Dedifferentiated amniotic fluid mesenchymal stem cell (primary cell): ENCODE results near the gene TSPYL6.

Experiments
- DNase-seq: peaks from one replicate; pipeline ENCODE4 v3.0.0-alpha.2; 2016; ENCODE audit errors: extremely low spot score

Gene TSPYL6

DNA sequence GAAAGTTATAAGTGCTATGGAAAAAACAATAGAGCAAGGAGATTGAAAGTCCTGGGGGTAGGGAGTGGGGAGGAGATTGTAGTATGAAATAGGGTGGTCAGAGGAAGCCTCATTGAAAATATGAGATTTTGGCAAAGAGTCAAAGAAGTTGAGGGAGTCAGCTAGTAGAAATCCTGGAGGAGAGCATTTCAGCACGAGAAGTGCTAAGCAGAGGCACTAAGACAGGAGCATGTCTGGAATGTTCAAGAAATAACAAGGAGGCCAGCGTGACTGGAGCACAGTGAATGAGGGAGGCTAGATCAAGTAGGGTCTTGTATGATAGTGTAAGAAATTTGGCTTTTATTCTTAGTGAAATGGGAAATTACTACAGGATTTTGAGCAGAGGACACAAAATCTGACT, 2.1 kb upstream of the TSPYL6 start:
- no peak for DNase-seq

DNA sequence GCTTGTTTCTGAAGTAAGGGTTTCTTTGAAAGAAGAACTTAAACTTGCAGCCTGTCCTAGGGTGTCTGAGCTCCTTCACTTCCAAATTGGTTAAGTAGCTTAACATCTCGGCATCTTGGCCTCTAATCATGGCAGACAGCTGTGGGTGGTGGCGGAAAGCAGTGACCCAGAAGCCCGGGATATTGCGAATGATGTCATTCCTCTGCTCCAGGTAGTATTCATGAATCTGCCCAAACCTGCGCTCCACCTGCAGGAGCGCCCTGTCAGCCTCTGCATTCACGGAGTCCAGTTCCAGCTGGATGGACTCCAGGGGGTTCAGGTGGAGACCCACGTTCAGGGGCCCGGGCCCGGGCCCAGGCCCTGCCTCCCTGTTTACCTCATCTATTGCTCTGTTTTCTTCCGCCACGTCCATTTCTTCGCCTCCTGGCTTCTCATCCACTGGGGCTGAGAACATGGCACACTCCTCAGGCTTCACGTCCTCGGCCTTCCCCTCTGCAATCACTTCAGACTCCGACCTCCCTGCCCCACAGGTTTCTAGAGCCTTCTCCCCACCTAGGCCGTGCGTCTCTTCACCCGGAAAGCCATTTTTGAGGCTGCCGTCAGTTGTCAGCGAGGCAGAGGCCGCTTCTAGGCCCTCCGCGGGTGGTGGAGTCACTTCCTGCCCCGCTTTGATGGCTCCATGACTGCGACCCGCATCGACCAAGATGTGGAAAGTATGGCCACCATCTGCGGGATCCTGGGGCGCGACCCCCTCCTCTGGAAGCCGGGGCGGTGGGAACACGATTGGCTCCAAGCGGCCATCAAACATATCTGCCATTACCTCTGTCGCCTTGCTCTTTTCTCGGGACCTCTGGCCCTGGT, 569 bp downstream of the TSPYL6 start:
- no peak for DNase-seq

- no peak for DNase-seq
Measured at GRCh38 chr2:54254180-54254579, 1.8 kb downstream of the TSPYL6 start.

DNA sequence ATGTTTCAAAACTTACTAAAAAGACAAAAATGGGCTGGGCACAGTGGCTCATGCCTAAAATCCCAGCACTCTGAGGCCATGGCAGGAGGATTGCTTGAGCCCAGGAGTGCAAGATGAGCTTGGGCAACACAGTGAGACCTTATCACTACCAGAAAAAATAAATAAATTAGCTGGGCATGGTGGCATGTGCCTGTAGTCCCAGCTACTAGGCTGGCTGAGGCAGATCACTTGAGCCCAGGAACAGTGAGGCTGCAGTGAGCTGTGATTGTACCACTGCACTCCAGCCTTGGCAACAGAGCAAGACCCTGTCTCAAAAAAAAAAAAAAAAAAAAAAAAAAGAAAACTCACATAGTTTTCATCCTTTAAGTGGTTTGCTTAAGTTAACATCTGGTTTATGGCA, 6.4 kb downstream of the TSPYL6 start:
- no peak for DNase-seq

DNA sequence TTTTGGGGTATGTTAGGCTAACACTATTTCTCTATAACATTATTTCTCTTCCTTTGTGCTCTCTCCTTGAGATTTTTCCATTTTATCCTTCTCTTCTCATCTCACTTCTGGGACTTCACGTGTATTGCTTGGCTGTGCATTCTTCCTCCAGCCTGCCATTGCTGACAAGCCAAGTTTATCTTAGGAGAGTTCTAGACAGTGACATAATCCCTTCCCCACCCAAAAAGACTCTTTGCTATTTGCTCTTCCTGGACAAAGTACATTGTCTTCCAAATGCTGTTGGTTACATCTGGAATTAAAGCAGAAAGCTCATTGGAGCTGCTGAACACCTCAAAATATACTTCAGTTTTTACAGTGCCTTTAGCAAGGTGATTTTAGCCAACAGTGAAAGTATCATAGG, 8.9 kb downstream of the TSPYL6 start:
- no peak for DNase-seq

GRCh38 chr2:54240515-54241469, 15.2 kb downstream of the TSPYL6 start:
- DNase-seq, result peak; percentile 17

- DNase-seq, result no peak
Measured at GRCh38 chr2:54239427-54239826, 16.6 kb downstream of the TSPYL6 start.

- no peak for DNase-seq
Measured at GRCh38 chr2:54237428-54237827, 18.6 kb downstream of the TSPYL6 start.

DNA sequence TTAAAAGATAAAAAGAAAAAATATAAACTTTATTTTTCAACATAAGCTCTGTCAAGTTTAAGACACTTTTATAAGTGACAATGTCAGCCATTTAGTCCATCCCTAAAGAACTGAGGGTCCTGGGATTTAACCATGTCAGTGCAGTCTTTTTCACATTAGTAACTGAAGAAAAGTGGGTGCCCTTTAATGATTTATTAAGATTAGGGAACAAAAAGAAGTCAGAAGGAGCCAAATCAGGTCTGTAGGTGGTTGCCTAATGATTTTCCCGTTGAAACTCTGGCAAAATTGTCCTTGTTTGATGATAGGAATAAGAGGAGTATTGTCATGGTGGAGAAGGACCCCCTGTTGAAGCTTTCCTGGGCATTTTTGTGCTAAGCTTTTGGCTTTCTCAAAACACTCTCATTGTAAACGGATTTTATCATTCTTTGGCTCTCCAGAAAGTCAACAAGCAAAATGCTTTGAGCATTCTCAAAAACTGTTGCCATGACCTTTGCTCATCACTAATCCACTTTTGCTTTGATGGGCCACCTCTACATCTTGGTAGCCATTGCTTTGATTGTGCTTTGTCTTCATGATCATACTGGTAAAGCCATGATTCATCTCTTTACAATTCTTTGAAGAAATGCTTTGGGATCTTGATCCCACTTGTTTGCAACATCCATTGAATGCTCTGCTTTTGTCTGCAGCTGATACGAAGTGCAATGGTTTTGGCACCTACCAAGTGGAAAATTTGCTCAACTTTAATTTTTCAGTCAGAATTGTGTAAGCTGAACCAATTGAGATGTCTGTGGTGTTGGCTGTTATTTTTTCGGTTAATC, 22.0 kb downstream of the TSPYL6 start:
- DNase-seq, result no peak

GRCh38 chr2:54228945-54229344, 27.1 kb downstream of the TSPYL6 start:
- DNase-seq, result no peak

DNA sequence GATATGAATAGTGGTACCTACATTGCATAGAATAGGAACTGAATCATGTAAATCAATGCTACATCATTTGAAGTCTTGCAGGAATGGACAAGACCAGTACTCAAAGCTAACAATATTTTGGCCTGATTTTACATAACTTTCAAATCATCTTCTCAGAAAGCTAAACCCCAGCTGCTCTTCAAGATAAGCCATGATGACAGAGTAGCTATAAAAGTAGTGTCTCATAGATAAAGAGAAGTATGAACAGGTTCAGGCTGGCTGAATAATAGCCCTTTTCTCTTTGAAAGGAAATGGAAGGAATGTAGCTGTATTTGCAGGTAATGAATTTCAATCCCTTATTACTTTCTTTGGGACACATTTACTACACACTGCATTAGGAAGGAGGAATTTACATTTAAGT, 28.2 kb downstream of the TSPYL6 start:
- no peak for DNase-seq

GRCh38 chr2:54226260-54226659, 29.8 kb downstream of the TSPYL6 start:
- no peak for DNase-seq

DNA sequence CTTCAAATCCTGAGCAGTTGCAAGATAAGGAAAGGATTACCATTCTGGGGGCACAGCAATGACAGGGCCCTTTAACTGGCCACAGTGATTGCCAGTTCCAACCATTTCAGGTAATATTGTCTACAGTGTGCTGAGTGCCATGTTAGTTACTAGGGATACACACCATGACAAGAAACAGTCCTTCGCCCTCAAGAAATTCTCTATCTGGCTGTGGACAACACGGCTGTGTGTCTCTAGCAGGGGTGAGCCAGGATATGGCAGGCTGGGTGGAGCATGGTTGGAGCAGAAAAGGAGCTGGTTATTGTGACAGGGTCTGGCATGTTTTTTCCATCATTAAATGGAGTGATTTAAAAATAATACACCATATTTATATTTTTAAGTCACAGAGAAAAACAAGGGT, 31.0 kb downstream of the TSPYL6 start:
- no peak for DNase-seq

DNA sequence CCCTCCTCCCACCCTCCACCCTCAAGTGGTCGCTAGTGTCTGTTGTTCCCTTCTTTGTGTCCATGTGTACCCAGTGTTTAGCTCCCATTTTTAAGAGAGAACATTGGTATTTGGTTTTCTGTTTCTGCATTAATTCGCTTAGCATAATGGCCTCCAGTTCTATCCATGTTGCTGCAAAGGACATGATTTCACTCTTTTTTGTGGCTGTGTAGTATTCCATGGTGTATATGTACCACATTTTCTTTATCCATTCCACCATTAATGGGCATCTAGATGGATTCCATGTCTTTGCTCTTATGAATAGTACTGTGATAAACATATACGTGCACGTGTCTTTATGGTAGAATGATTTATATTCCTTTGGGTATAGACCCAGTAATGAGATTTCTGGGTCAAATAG, 42.9 kb downstream of the TSPYL6 start:
- DNase-seq, result no peak

DNA sequence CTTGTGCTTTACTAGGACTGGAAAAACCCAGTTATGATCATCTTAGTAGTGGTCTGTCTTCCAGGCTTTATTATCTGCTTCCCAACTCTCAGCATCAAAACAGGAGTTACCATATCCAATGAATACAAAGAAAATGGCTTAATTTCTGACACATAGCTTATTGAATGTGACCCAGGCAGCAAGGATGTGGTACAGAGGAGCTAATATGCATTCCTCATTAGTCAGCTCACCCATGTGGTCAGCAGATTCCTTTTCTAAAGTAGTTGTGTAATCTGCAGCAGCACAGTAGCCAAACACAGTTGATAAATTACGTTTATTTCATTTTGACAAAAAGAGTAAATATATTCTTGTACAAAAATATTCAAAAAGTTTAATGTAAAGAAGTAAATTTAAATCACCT, 43.6 kb downstream of the TSPYL6 start:
- DNase-seq, result peak; percentile 66

DNA sequence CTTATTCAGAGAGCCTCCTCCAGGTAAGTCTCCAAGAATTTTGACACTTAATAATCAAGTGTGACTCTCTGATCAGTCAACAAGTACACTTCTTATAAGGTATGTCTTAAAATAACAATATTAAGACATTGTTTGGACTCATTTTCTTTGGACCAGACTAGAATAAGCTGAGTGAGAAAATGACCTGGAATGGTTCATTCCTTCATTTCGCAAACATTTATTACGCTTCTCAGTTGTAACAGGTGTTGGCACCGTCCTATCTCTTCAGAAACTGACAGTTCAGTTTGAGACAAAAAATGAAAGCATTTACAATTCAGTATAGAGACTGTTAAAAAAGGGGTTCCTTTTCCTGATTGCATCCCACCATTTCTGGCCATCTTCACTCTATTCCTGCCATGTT, 46.6 kb downstream of the TSPYL6 start:
- no peak for DNase-seq

- DNase-seq, result peak; percentile 76
Measured at GRCh38 chr2:54208364-54209240, 47.4 kb downstream of the TSPYL6 start.

DNA sequence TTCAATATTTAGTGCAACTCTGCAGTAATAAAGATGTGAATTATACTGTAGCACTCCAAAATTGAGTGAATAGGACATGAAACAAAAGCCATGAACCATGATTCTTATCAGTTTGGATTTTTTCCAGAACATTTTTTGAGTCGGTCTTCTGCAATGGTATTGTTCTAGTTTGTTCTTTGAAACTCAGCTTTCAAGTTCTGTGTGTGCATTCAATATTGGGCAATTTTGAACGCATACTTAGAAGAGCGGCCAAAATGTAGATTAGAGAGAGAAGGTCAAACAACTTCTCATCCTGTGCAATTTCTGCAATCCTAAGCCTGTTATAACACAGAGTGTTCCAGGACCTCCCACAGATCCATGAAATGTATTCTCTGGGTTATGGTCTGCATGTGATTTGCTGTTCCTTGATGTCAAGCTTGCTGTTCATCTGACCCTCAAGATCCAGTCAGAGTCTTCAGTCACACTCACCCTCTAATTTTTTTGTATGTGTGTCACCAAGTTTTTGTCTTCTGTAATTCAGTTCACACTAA, 48.3 kb downstream of the TSPYL6 start:
- no peak for DNase-seq

DNA sequence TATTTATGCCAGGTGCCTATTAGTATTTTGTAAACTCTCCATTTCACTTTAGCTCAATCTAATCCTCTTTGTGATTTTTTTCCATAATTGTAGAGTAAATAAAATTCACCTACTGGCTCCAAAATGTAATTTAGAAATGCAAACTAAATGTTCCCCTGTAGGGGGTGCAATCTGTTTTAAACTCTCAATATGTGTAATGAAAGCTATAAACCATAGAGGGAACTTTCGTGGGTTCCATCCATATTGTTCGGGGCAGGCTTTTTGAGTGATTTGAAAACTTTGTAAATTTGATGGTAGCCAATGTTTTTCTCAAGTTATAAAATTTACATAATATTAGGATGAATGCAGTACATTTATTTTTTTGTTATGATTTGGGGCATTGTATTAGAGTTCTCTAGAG, 49.4 kb downstream of the TSPYL6 start:
- DNase-seq, result no peak

GRCh38 chr2:54204476-54204875, 51.6 kb downstream of the TSPYL6 start:
- DNase-seq, result peak; percentile 32
